Measurements from ENCODE around the gene GLYAT.
"Not testable (repeated sequence)": the region's sequence is repeated elsewhere in the genome, so short reads cannot be mapped to it uniquely, and the experiment has no call there.

The GLYAT gene

GRCh38 chr11:58742981-58743880 lies 11.5 kb upstream of the GLYAT start:
- DNase-seq (ENCODE audit: low read depth): no peak

GRCh38 chr11:58742140-58742539 lies 10.4 kb upstream of the GLYAT start:
- DNase-seq (ENCODE audit: low read depth): no peak

GRCh38 chr11:58741127-58741526 lies 9.4 kb upstream of the GLYAT start:
- DNase-seq (ENCODE audit: low read depth): no peak

- DNase-seq (ENCODE audit: low read depth): no peak
Observed at GRCh38 chr11:58740447-58740846, 8.7 kb upstream of the GLYAT start.

GRCh38 chr11:58739725-58740430 lies 8.1 kb upstream of the GLYAT start:
- DNase-seq (ENCODE audit: low read depth): no peak

GRCh38 chr11:58734681-58735490 lies 3.1 kb upstream of the GLYAT start:
- DNase-seq (ENCODE audit: low read depth): no peak

- no peak for DNase-seq (ENCODE audit: low read depth)
Observed at GRCh38 chr11:58730507-58731089, 1.1 kb downstream of the GLYAT start.

GRCh38 chr11:58727415-58727797 lies 4.3 kb downstream of the GLYAT start:
- no peak for DNase-seq (ENCODE audit: low read depth)

GRCh38 chr11:58726737-58727414 lies 4.9 kb downstream of the GLYAT start:
- no peak for DNase-seq (ENCODE audit: low read depth)

- DNase-seq (ENCODE audit: low read depth): no peak
Observed at GRCh38 chr11:58719406-58720117, 12.2 kb downstream of the GLYAT start.

- no peak for DNase-seq (ENCODE audit: low read depth)
Observed at GRCh38 chr11:58712531-58712930, 19.2 kb downstream of the GLYAT start.

GRCh38 chr11:58711832-58712231 lies 19.9 kb downstream of the GLYAT start:
- DNase-seq (ENCODE audit: low read depth): no peak

- no peak for DNase-seq (ENCODE audit: low read depth)
Observed at GRCh38 chr11:58707767-58708166, 24.0 kb downstream of the GLYAT start.

- not testable (repeated sequence) for DNase-seq (ENCODE audit: low read depth)
Observed at GRCh38 chr11:58696825-58697224, 34.9 kb downstream of the GLYAT start.

- no peak for DNase-seq (ENCODE audit: low read depth)
Observed at GRCh38 chr11:58693026-58693425, 38.7 kb downstream of the GLYAT start.

GRCh38 chr11:58691675-58692074 lies 40.1 kb downstream of the GLYAT start:
- no peak for DNase-seq (ENCODE audit: low read depth)

GRCh38 chr11:58688789-58689503 lies 42.8 kb downstream of the GLYAT start:
- DNase-seq (ENCODE audit: low read depth): no peak

GRCh38 chr11:58685973-58686722 lies 45.6 kb downstream of the GLYAT start:
- no peak for DNase-seq (ENCODE audit: low read depth)

GRCh38 chr11:58682660-58683059 lies 49.1 kb downstream of the GLYAT start:
- DNase-seq (ENCODE audit: low read depth): not testable (repeated sequence)

Data from stimulated activated CD8-positive, alpha-beta memory T cell treated with anti-CD3 and anti-CD28 coated beads, Interleukin-4, amount 100 ng/mL, for 24 hours (primary cell).